Activated T-cell treated with anti-CD3 and anti-CD28 coated beads, Interleukin-2, amount 50 U/mL, for 4 hours (primary cell): ENCODE measurements around the gene USP54. TPM values are rescaled to one million over a fixed set of nuclear protein-coding genes. Genes with fewer than 3 reads are reported as not detected.

Source experiments
- total RNA-seq, 3 donors: library from RNA; stranded (reverse); gene quantifications; one replicate each; pipeline ENCODE4 v1.2.1, GENCODE V29; 2021

The USP54 gene
- total RNA-seq, 3 donors from 2014 or later, result 8.8 to 11.9 (median 10.5) TPM

Other genes with a start within 250 kb of the USP54 start
- under 1 TPM; 0.28 to 0.43 (median 0.37) TPM for gene CFAP70, start 232.5 kb downstream of the USP54 start, total RNA-seq
- 100 to 1,000 TPM; 182 to 207 (median 183) TPM for gene ANXA7, start 177.3 kb downstream of the USP54 start, total RNA-seq
- gene MSS51, start 157.8 kb downstream of the USP54 start, total RNA-seq, result 1 to 10 TPM in 1 of 3 donors, under 1 TPM in 2; 0.76 to 1.3 (median 0.95) TPM
- 10 to 100 TPM; 35.0 to 38.0 (median 37.6) TPM for gene PPP3CB, start 95.3 kb downstream of the USP54 start, total RNA-seq
- gene MYOZ1, start 50.1 kb upstream of the USP54 start, total RNA-seq, result not detected
- under 1 TPM in 1 of 3 donors, not detected in 2; 0.18 TPM for gene SYNPO2L, start 64.7 kb upstream of the USP54 start, total RNA-seq
- 1 to 10 TPM; 4.2 to 8.2 (median 5.6) TPM for gene AGAP5, start 106.8 kb upstream of the USP54 start, total RNA-seq
- 100 to 1,000 TPM; 101 to 109 (median 107) TPM for gene SEC24C, start 153.0 kb upstream of the USP54 start, total RNA-seq
- gene CHCHD1, start 190.7 kb upstream of the USP54 start, total RNA-seq, result 10 to 100 TPM; 34.7 to 35.9 (median 35.9) TPM
- 10 to 100 TPM; 31.3 to 41.2 (median 40.5) TPM for gene ZSWIM8, start 194.3 kb upstream of the USP54 start, total RNA-seq
- gene NDST2, start 220.3 kb upstream of the USP54 start, total RNA-seq, result 10 to 100 TPM; 51.1 to 67.1 (median 58.7) TPM